GM12801 (cell line): ENCODE measurements around the gene MYH10.

Experiments used
- CTCF ChIP-seq: IDR thresholded peaks from one replicate; pipeline ENCODE4 v1.5.1; 2011; ENCODE audit warnings: control low read depth; ENCODE audit not compliant: insufficient read length; ENCODE audit errors: extremely low read depth

The MYH10 gene

GRCh38 chr17:8668176-8668740, 37.7 kb upstream of the MYH10 start:
- TF ChIP-seq CTCF, result no peak

GRCh38 chr17:8667421-8667820, 36.9 kb upstream of the MYH10 start:
- TF ChIP-seq CTCF, result no peak

GRCh38 chr17:8665684-8666083, 35.2 kb upstream of the MYH10 start:
- TF ChIP-seq CTCF, result no peak

- TF ChIP-seq CTCF, result no peak
Observed at GRCh38 chr17:8664456-8665126, 34.1 kb upstream of the MYH10 start.

GRCh38 chr17:8662973-8663372, 32.4 kb upstream of the MYH10 start:
- no peak for TF ChIP-seq CTCF

GRCh38 chr17:8662076-8662831, 31.7 kb upstream of the MYH10 start:
- no peak for TF ChIP-seq CTCF

GRCh38 chr17:8659758-8660410, 29.4 kb upstream of the MYH10 start:
- no peak for TF ChIP-seq CTCF
